Measurements from ENCODE around the gene OSTM1. TPM values are rescaled to one million over a fixed set of nuclear protein-coding genes. Genes with fewer than 3 reads are reported as not detected.

The OSTM1 gene
- total and polyA plus RNA-seq, 2 of the 8 experiments (the other 6 are each of a cell fraction or from before 2014, with no cell fraction given): 17.7 to 26.1 TPM

GRCh38 chr6:108119769-108120141 lies 45.2 kb upstream of the OSTM1 start:
- Histone ChIP-seq H2AFZ (ENCODE audit: low read length) (no peak overlapping the region), H4K5ac (ENCODE audit: insufficient read length, low read depth, low read length) (no peak overlapping the region), H3K18ac (ENCODE audit: extremely low read depth, low read length) (no peak overlapping the region), H3K27ac (ENCODE audit: low read depth, low read length) (no peak overlapping the region), H3K27me3 (replicated peaks in 1 of 4; ENCODE audit: control insufficient read depth in 3 of 4, extremely low read depth in 1 of 4, insufficient read depth in 3 of 4, low read length in 3 of 4) (peaks cover 96 to 99% (median 99%) of the 10 kb centered on the region in 4 experiments), H4K91ac (replicated peaks; ENCODE audit: insufficient read length, low read length) (no peak overlapping the region), H2AK5ac (ENCODE audit: low read depth, low read length) (no peak overlapping the region), H3K23me2 (ENCODE audit: low read depth, low read length) (peaks cover 11% of the 10 kb centered on the region), H3K79me2 (ENCODE audit: control insufficient read depth in 1 of 2, insufficient read depth in 2 of 2, low read length in 2 of 2) (no peaks in the 10 kb centered on the region), H3K4ac (replicated peaks; ENCODE audit: insufficient read length, low read depth, low read length) (no peak overlapping the region), H3K14ac (ENCODE audit: insufficient read length) (no peak overlapping the region), H3K79me1 (ENCODE audit: low read depth, low read length) (0 out of 2 replicates have a peak, but pooled peaks cover 2% of the 10 kb centered on the region), H2BK5ac (ENCODE audit: low read depth, low read length) (no peak overlapping the region), H3K9ac (replicated peaks in 1 of 4; ENCODE audit: extremely low read depth in 1 of 4, low read depth in 3 of 4, low read length in 3 of 4) (no peak overlapping the region), H3K9me3 (ENCODE audit: insufficient read depth in 2 of 2, low read depth in 1 of 2, low read length in 1 of 2) (no peaks in the 10 kb centered on the region), H3K56ac (replicated peaks; ENCODE audit: insufficient read length, low read depth, low read length) (no peak overlapping the region), H4K8ac (ENCODE audit: extremely low read depth, insufficient read depth, low read length) (no peak overlapping the region), H3K36me3 (ENCODE audit: control insufficient read depth in 2 of 4, insufficient read depth in 4 of 4, low read length in 3 of 4) (peaks cover 0 to 5% (median 0%) of the 10 kb centered on the region in 4 experiments; a peak in 1 of 8 replicates), H3K23ac (ENCODE audit: insufficient read length) (no peak overlapping the region), H4K20me1 (replicated peaks in 1 of 2; ENCODE audit: control insufficient read depth in 1 of 2, insufficient read depth in 2 of 2, low read length in 2 of 2) (peaks cover 8 to 22% of the 10 kb centered on the region in 2 experiments), H2BK20ac (ENCODE audit: low read length) (no peak overlapping the region), H3K4me2 (ENCODE audit: insufficient read depth in 1 of 2, low read depth in 2 of 2, low read length in 2 of 2) (peak overlapping the region; percentile 72 to 78), H2BK120ac (replicated peaks; ENCODE audit: low read depth, low read length) (no peak overlapping the region), H2BK15ac (ENCODE audit: low read length) (no peak overlapping the region), H2BK12ac (ENCODE audit: low read depth, low read length) (peak overlapping the region; percentile 43; the same call in 1 of the 2 replicates), H3K4me1 (replicated peaks in 1 of 4; ENCODE audit: control insufficient read depth in 3 of 4, insufficient read depth in 4 of 4, low read length in 3 of 4) (peaks cover 7 to 26% (median 17%) of the 10 kb centered on the region in 4 experiments), H3K4me3 (ENCODE audit: extremely low read depth in 1 of 4, insufficient read depth in 2 of 4, low read depth in 3 of 4, low read length in 4 of 4) (peak overlapping the region in 3 of 4 experiments; percentile 10 to 52 (median 26); a peak in 4 of 8 replicates)
- FAIRE-seq (no peak), DNase-seq (ENCODE audit: low read depth in 1 of 2, low spot score in 2 of 2) (peak in 1 of 2 experiments; percentile 60)
- TF ChIP-seq CTBP2 (IDR thresholded peaks at IDR 0.05; ENCODE audit: borderline replicate concordance, insufficient read depth, insufficient read length, low read length) (peak; percentile 16), KDM1A (IDR thresholded peaks at IDR 0.05; ENCODE audit: borderline replicate concordance, low read length) (no peak), JUN (IDR thresholded peaks at IDR 0.05; ENCODE audit: low read depth, low read length) (no peak), SUZ12 (IDR thresholded peaks at IDR 0.05; ENCODE audit: low read length) (peak; percentile 73), EZH2 (IDR thresholded peaks at IDR 0.05; ENCODE audit: low read depth, low read length, severe bottlenecking) (peak; percentile 87), RNF2 (IDR thresholded peaks at IDR 0.05; ENCODE audit: borderline replicate concordance, low read depth, low read length, missing control alignments, poor library complexity, severe bottlenecking) (peak; percentile 87)
- WGBS, 2 experiments (ENCODE audit: extremely low coverage in 1 of 2, insufficient coverage in 1 of 2, insufficient read length in 1 of 2, insufficient replicate concordance in 2 of 2, low coverage in 1 of 2, low lambda C conversion rate in 2 of 2, missing lambda C conversion rate in 1 of 2): 2% methylated on average over 24 of the region's 24 CpGs; no CpG with 5 or more reads in 1 of the 2 experiments
- POLR2A ChIA-PET (ENCODE audit: partially characterized antibody): interaction anchor here (1.1 to 2.1 kb wide), 5 partner anchors 36 to 52 kb away, joined by 3 to 6 read pairs (median 4); no protein-coding TSS in a partner anchor
- CTCF ChIA-PET (ENCODE audit: partially characterized antibody): interaction anchor here (1.4 to 3.0 kb wide), 5 partner anchors 9 to 57 kb away, joined by 3 to 12 read pairs (median 5); no protein-coding TSS in a partner anchor
